HG02642 (cell line): Measurements from ENCODE around the gene GALNT17.
"Not testable (repeated sequence)": the region's sequence is repeated elsewhere in the genome, so short reads cannot be mapped to it uniquely, and the experiment has no call there.

Source experiments
- ATAC-seq: cut with Tn5 transposase; IDR thresholded peaks from one replicate; pipeline ENCODE4 v1.9.1; 2021; ENCODE audit warnings: mild to moderate bottlenecking; ENCODE audit not compliant: unreplicated experiment, poor library complexity

Gene GALNT17

GRCh38 chr7:71157757-71158156 is 25.8 kb downstream of the GALNT17 start:
- ATAC-seq: no peak

- ATAC-seq: no peak
Measured at GRCh38 chr7:71165708-71166107, 33.8 kb downstream of the GALNT17 start.

- ATAC-seq: no peak
Measured at GRCh38 chr7:71171476-71171875, 39.5 kb downstream of the GALNT17 start.

GRCh38 chr7:71173955-71174354 is 42.0 kb downstream of the GALNT17 start:
- ATAC-seq: no peak

- no peak for ATAC-seq
Measured at GRCh38 chr7:71182438-71182935, 50.5 kb downstream of the GALNT17 start.

- no peak for ATAC-seq
Measured at GRCh38 chr7:71184136-71184535, 52.2 kb downstream of the GALNT17 start.

- no peak for ATAC-seq
Measured at GRCh38 chr7:71184609-71185008, 52.7 kb downstream of the GALNT17 start.

- no peak for ATAC-seq
Measured at GRCh38 chr7:71186535-71187057, 54.7 kb downstream of the GALNT17 start.

GRCh38 chr7:71191771-71192170 is 59.8 kb downstream of the GALNT17 start:
- no peak for ATAC-seq

GRCh38 chr7:71193099-71193810 is 61.3 kb downstream of the GALNT17 start:
- no peak for ATAC-seq

- ATAC-seq: no peak
Measured at GRCh38 chr7:71198391-71198790, 66.4 kb downstream of the GALNT17 start.

GRCh38 chr7:71198887-71199286 is 66.9 kb downstream of the GALNT17 start:
- no peak for ATAC-seq

- no peak for ATAC-seq
Measured at GRCh38 chr7:71206184-71206583, 74.2 kb downstream of the GALNT17 start.

GRCh38 chr7:71208881-71209280 is 76.9 kb downstream of the GALNT17 start:
- ATAC-seq: no peak

- ATAC-seq: not testable (repeated sequence)
Measured at GRCh38 chr7:71209484-71209883, 77.5 kb downstream of the GALNT17 start.

GRCh38 chr7:71210220-71210619 is 78.3 kb downstream of the GALNT17 start:
- ATAC-seq: no peak

GRCh38 chr7:71212433-71212832 is 80.5 kb downstream of the GALNT17 start:
- ATAC-seq: not testable (repeated sequence)

GRCh38 chr7:71216211-71216610 is 84.3 kb downstream of the GALNT17 start:
- no peak for ATAC-seq

GRCh38 chr7:71220210-71220695 is 88.3 kb downstream of the GALNT17 start:
- no peak for ATAC-seq

- no peak for ATAC-seq
Measured at GRCh38 chr7:71221049-71221448, 89.1 kb downstream of the GALNT17 start.

GRCh38 chr7:71221549-71221948 is 89.6 kb downstream of the GALNT17 start:
- no peak for ATAC-seq

- no peak for ATAC-seq
Measured at GRCh38 chr7:71227126-71227525, 95.2 kb downstream of the GALNT17 start.
